Prostate gland (tissue), 2 donors: Measurements from ENCODE around the gene EPHB3. TPM values are rescaled to one million over a fixed set of nuclear protein-coding genes. Genes with fewer than 3 reads are reported as not detected.
A peak's percentile ranks its signal among the peaks of the same experiment; 100 is the strongest.

ENCODE experiments used
- DNase-seq: peaks from one replicate; pipeline ENCODE4 v3.0.0-alpha.2; 2019; ENCODE audit warnings: low spot score
- H3K27ac ChIP-seq, 2 donors: fragments of 200-600 bp; sonication (generic); 2 replicates each; pipeline ENCODE4 v1.5.1; 2017 to 2019
- H3K27me3 ChIP-seq: fragments of 200-600 bp; sonication (generic); replicated peaks from 2 replicates; pipeline ENCODE4 v1.5.1; 2019; ENCODE audit not compliant: insufficient read depth
- H3K36me3 ChIP-seq, 2 donors: fragments of 200-600 bp; sonication (generic); 1 replicate in 1 of 2; 2 replicates in 1 of 2; pipeline versions ENCODE4 v1.5.1 to v1.8.1; 2017 to 2019
- H3K4me1 ChIP-seq: fragments of 200-600 bp; sonication (generic); replicated peaks from 2 replicates; pipeline ENCODE4 v1.5.1; 2019
- H3K4me3 ChIP-seq, 2 donors: fragments of 200-600 bp; sonication (generic); 2 replicates each; pipeline ENCODE4 v1.5.1; 2017 to 2019
- H3K9me3 ChIP-seq: fragments of 200-600 bp; sonication (generic); 2 replicates; pipeline ENCODE4 v1.5.1; 2017
- POLR2A ChIP-seq: fragments of 450-650 bp; IDR thresholded peaks from one replicate; pipeline ENCODE4 v1.6.1; 2016; ENCODE audit warnings: antibody characterized with exemption, mild to moderate bottlenecking
- POLR2AphosphoS5 ChIP-seq: sonication (generic); formaldehyde crosslinking; IDR thresholded peaks from one replicate; pipeline ENCODE4 v1.6.1; 2017; ENCODE audit warnings: antibody characterized with exemption
- WGBS: methylation state at CpG from one replicate; pipeline ENCODE4 v1.1.5; 2018; 5-methylcytosine and 5-hydroxymethylcytosine counted together
- intact Hi-C: fragments of 100-400 bp; cut with DNase I; formaldehyde crosslinking; loops from one replicate; pipeline ENCODE4 v1.14.2; 2022
- total RNA-seq, 2 donors: library from RNA; depleted of rRNA; stranded (reverse); fragments of >200 nt; gene quantifications; one replicate each; pipeline ENCODE4 v1.1.0, GENCODE V29; 2016
- TF ChIP-seq, protein P1 (sequence below), 4 experiments: fragments of 200-600 bp in 2 of 4; fragments of 450-650 bp in 2 of 4; sonication (generic) in 2 of 4; IDR thresholded peaks; 1 replicate in 3 of 4; 2 replicates in 1 of 4; pipeline ENCODE4 v1.5.1; 2016 to 2019; ENCODE audit warnings: antibody characterized with exemption in 4 of 4, mild to moderate bottlenecking in 2 of 4, moderate library complexity in 2 of 4

Gene EPHB3
- total RNA-seq, 2 donors from 2014 or later = 11.9 to 25.2 TPM

DNA sequence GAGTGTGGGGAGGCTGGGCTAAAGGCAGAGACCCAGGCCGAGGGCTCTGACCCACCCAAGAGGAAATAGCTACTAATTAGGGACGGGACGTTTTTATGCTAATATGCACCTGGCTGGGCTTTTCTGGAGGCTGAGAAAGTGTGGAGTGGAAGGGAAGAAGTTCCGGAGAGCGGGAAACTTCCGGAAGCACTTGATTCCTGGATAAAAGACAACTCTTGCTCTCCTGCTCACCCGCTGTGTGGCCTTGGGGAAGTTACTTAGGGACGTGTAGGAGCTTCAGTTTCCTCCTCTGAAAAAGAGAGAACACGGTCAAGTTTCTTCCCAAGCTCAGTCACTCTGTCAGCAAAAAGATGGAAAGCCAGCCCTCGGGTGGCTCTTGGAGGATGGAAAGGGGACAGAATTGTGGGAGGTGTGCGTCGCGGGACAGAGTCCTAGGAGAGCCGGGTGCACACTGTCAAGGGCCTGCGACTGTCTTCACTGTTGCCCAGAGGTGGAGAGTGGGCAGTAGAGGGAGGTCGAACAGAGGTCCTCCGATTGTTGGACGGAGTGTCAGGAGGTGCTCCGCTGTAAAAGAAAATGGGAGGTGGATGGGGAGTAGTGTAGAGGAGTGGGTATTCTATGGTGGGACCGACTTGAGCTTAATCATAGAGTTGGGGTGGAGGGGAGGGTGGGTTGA is 43.2 kb downstream of the EPHB3 start:
- 61% methylated on average over 20 of the region's 20 CpGs for WGBS
- no peak overlapping the region for H3K27ac ChIP-seq
- peaks cover 14% of the 10 kb centered on the region for H3K27me3 ChIP-seq
- H3K36me3 ChIP-seq = no peaks in the 10 kb centered on the region
- no peak for DNase-seq
- intact Hi-C loops = no loop called here
- H3K4me1 ChIP-seq = peaks cover 6% of the 10 kb centered on the region
- peak overlapping the region; percentile 12 to 15 for H3K4me3 ChIP-seq
- TF ChIP-seq, protein P1, sequence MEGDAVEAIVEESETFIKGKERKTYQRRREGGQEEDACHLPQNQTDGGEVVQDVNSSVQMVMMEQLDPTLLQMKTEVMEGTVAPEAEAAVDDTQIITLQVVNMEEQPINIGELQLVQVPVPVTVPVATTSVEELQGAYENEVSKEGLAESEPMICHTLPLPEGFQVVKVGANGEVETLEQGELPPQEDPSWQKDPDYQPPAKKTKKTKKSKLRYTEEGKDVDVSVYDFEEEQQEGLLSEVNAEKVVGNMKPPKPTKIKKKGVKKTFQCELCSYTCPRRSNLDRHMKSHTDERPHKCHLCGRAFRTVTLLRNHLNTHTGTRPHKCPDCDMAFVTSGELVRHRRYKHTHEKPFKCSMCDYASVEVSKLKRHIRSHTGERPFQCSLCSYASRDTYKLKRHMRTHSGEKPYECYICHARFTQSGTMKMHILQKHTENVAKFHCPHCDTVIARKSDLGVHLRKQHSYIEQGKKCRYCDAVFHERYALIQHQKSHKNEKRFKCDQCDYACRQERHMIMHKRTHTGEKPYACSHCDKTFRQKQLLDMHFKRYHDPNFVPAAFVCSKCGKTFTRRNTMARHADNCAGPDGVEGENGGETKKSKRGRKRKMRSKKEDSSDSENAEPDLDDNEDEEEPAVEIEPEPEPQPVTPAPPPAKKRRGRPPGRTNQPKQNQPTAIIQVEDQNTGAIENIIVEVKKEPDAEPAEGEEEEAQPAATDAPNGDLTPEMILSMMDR (IDR thresholded peaks at IDR 0.05) = no peak
- TF ChIP-seq POLR2AphosphoS5 (no peak), POLR2A (no peak)
- no peaks in the 10 kb centered on the region for H3K9me3 ChIP-seq

GRCh38 chr3:184608209-184608608 is 46.6 kb downstream of the EPHB3 start:
- H3K4me3 ChIP-seq = no peak overlapping the region
- no peak for TF ChIP-seq POLR2A
- TF ChIP-seq, protein P1 (IDR thresholded peaks at IDR 0.05) = no peak
- TF ChIP-seq POLR2AphosphoS5 = no peak
- H3K36me3 ChIP-seq = no peaks in the 10 kb centered on the region
- no peak overlapping the region for H3K27ac ChIP-seq
- no peak for DNase-seq
- intact Hi-C loops = no loop called here
- no peaks in the 10 kb centered on the region for H3K9me3 ChIP-seq
- no peaks in the 10 kb centered on the region for H3K4me1 ChIP-seq
- peaks cover 8% of the 10 kb centered on the region for H3K27me3 ChIP-seq

DNA sequence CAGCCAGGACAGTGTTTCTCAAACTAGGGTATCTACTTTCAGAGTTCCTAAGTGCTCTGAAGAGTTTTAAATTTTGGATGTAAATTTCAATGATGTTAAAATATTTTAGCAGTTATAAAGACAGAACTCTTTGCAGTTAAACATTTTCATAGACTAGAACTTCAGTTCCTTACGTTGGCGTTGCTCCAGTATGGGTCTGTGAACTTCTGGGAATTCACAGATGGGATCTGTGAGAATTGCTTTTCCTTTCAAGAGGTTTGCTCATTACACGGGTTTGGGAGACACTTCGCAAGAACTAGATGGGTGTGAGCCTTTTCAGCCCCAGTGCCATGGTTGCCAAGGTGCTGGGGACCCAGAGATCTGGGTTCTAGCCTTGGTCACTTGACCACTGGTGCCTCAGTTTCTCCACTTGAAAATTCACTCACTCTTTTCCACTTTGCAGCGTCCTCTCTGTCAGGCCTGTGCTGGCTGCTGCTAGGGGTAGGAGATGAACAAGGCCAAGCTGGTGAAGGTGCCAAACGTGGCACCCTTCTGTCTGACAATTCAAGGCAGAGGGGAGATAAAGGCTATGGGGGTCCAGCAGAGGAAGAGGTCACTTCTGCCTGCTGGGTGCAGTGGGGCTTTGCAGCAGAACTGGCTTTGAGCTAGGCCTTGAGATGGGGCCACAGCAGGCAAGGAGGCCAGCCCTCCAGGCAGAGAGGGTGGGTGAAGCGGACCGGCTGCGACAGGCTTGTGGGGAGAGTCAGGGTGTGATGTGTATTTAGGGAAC is 48.1 kb downstream of the EPHB3 start:
- H3K4me3 ChIP-seq = no peak overlapping the region
- 85% methylated on average over 9 of the region's 9 CpGs for WGBS
- no peaks in the 10 kb centered on the region for H3K9me3 ChIP-seq
- no peak for DNase-seq
- intact Hi-C loops = no loop called here
- no peak for TF ChIP-seq POLR2A
- TF ChIP-seq, protein P1 (IDR thresholded peaks at IDR 0.05) = no peak
- no peak overlapping the region for H3K27ac ChIP-seq
- no peaks in the 10 kb centered on the region for H3K36me3 ChIP-seq
- no peaks in the 10 kb centered on the region for H3K4me1 ChIP-seq
- peaks cover 2% of the 10 kb centered on the region for H3K27me3 ChIP-seq

GRCh38 chr3:184610245-184610871 is 48.8 kb downstream of the EPHB3 start:
- no peak overlapping the region for H3K4me3 ChIP-seq
- intact Hi-C loops = no loop called here
- H3K27ac ChIP-seq = no peak overlapping the region
- no peaks in the 10 kb centered on the region for H3K4me1 ChIP-seq
- peaks cover 2% of the 10 kb centered on the region for H3K27me3 ChIP-seq
- H3K9me3 ChIP-seq = no peaks in the 10 kb centered on the region
- no peak for DNase-seq
- WGBS = 93% methylated on average over 6 of the region's 6 CpGs
- no peaks in the 10 kb centered on the region for H3K36me3 ChIP-seq
- TF ChIP-seq POLR2AphosphoS5 (no peak), POLR2A (no peak)
- TF ChIP-seq, protein P1 (IDR thresholded peaks at IDR 0.05) = no peak
